HG03432 (cell line): ENCODE data around the gene CDKAL1.
"Not testable (repeated sequence)": the region's sequence is repeated elsewhere in the genome, so short reads cannot be mapped to it uniquely, and the experiment has no call there.

Source experiments
- ATAC-seq: cut with Tn5 transposase; IDR thresholded peaks from one replicate; pipeline ENCODE4 v1.9.1; 2021; ENCODE audit warnings: mild to moderate bottlenecking, moderate library complexity; ENCODE audit not compliant: unreplicated experiment

Gene CDKAL1

DNA sequence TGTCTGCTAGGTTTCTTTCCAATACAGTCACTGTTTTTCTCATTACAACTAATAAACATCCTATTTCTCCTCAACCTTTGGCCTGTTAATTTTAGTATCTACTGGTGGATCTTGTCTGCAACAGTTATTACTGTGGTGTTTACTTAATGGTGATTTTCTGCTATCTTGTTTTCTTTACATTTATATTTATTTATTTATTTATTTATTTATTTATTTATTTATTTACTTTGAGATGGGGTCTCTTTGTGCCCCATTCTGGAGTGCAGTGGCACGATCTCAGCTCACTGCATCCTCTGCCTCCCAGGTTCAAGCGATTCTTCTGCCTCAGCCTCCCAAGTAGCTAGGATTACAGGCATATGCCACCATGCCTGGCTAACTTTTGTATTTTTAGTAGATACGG lies 15.1 kb downstream of the CDKAL1 start:
- not testable (repeated sequence) for ATAC-seq

DNA sequence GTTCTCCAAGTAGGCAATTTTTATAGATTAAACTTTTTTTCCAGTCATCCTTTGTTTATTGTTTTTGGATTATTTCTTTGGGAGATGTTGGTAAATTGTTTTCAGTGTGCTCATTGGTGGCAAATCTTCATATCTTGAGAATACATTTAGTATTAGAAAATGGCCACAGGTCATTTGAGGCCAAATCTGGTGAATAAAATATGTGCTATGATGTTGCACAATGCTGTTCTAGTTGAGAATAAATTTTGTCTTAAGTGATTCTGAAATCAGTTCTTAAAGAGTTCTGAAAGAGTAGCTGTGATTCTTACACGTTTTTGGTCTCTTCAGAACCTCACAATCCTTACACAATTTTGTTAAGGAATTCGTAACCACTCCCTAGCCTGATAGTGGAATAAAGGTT lies 20.1 kb downstream of the CDKAL1 start:
- no peak for ATAC-seq

DNA sequence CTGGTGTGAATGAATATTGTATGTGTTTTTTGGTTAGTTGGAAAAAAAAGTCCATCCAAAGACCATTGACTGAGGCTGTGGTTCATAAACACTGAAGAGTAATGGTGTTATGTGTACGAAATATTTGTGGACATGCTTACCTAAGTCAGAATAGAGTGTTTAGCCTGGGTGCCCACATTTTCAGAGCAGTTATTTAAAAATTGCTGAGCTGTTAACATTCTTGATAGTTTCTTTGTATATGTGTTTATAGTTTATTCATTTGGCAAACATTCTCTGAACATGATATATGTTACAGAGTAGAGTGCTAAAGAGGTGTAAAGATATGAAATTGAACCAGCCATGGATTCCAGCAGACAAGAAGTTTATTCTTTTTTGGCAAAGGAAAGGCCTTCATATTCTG lies 20.6 kb downstream of the CDKAL1 start:
- ATAC-seq, result no peak

DNA sequence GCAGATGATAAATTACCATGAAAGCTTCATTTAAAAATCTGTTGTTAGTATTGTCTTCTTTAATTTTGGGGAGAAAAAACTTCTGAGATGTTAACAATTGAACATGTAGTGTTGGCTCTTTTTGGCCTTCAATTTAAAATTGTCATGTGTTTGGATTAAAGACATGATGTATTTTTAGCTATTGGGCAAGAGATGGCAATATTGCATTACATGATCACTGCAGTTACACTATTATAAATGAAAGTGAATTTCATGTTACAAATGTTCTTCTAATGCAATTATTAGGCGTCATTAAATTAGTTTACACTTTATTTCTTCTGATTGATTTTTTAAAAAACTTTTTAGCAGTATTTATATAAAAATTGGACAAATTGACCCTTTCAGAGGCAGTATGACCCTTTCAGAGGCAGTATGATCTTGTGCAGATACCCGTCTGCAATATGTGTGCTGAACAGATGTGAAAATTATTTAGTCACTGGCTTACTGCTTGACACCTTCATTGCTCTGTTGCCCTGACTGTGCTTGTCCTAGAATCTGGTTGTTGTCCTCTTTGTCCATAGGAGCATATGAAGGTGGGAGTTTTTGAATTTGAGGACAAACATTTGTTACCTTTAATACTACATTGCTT lies 25.8 kb downstream of the CDKAL1 start:
- ATAC-seq, result no peak

DNA sequence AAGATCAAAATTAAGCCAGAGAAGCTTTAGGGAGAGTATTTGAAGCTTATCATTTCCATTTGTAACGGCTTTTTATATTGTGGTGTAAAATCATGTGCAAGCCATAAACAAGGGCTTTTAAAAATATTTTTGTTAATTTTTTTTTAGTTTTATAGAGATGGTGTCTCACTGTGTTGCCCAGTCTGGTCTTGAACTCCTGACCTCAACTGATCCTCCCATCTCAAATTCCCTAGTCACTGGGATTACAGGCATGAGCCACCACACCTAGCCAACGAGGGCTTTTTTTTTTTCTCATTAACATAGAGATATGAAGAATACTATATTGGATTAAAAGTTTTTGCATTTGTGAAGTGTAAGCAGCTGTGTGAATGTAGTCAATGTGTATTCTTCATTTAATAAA lies 29.1 kb downstream of the CDKAL1 start:
- ATAC-seq, result no peak

DNA sequence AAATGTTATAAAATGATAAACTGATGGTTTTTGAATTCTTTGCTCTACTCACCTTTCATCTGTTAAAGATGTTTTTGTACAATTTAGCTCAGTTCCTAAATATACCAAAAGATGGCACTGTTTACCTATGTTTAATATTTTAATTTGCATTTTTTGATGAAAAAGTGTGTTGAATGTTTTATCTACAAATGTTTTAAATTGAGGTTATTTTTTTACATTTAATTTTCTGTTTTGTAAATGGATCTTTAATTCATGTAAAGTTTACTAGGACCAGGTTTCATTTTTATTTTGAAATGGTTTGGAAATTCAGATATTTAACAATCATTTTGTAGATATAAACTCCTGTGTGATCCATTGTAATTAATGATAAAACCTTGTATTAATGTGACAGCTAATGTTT lies 30.0 kb downstream of the CDKAL1 start:
- no peak for ATAC-seq

DNA sequence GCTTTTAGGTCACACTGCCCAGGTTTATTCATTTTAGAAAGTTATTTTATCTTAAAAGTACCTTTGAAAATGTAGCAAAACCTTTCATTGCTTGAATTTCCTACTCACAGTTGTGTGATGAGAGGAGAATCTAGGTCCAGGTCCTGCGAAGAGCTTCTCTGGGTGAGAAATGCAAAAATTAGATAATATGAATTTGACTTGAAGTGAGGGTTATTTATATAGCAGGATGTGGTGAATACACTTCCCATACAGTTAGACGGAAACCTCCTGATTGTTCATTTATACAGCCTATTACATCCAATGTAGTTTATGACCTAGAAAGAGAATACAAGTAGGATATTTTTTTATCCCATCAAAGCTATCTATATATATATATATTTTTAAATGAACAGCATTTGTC lies 30.5 kb downstream of the CDKAL1 start:
- ATAC-seq, result peak; percentile 84

DNA sequence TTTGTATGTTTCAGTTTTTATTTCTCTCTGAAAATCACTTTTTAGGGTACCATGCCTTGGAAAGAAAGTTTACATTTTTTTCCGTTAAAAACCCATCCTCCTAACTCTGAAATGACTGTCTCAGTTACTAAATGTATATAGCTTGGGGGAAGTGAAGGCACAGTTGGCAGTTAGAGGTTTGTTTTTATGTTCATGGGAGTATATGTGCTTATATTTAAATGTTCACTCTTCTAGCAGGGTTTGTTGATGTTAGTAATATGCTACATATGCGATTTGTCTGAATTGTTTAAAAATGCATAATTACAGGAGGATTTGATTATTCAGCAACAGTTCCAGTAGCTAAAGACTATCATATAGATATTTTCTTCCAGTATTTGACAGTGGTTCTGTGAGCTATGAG lies 31.1 kb downstream of the CDKAL1 start:
- ATAC-seq, result peak; percentile 41

DNA sequence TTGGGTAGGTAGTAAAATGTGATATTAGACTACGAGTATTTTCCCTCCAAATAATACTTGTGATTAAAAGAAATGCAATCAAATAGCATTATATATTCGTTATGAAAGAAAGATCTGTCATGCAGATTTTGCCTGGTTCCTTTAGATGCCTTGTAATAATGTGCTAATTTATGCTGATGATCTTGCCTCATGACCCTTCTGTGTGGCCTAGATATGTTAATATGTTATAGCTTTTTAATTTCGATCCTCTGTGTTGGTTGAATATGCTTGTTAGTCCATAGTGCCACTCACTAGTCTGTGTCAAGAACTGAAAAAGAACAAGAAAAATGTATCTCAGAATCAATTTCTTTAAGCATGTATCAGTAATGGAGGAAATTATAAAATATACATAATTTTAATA lies 31.9 kb downstream of the CDKAL1 start:
- ATAC-seq, result no peak

DNA sequence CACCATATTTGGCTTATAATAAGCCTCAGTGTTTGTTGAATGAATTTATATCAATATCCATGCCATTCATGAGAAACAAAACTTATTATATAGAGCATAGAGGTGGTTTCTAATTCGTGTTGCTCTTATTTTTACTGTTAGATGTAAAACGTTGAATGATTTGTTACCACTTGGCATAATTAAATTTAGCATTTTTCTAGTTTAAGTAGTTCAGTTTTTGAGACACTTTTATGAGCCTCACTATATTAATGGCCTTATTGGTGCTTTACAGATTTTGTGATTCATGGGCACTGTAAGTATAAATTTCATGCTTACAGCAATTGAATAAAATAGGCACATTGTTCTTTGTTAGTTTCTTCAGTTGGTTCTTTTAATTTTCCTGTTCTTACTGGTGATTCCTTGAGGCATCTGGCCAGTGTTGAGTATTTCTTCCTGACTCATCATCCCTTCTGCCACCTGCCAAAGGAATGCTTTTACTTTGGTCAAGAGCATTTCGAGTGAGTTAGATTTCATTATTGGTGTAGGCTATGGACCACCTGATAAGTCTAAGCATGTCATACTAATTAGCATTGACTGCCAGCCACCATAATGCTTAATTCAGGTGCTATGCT lies 34.8 kb downstream of the CDKAL1 start:
- no peak for ATAC-seq

DNA sequence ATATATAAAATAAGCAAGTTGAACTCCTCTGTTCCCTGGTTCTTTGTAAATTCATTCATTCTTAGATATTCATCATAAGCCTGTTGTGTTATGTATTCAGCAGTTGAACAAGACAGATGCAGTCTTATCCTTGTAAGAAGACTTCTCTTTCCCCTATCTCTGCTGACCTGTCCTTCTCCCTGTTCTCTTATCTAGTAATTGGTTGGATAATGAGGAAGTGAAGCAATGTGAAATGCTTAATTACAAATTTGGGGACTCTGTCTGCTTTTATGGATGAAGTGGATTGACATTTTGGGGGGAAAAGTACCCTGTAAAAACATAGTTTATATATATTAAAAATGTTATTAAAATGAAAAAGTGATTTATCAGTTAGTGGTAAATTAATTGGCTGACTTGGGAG lies 37.0 kb downstream of the CDKAL1 start:
- ATAC-seq, result no peak

DNA sequence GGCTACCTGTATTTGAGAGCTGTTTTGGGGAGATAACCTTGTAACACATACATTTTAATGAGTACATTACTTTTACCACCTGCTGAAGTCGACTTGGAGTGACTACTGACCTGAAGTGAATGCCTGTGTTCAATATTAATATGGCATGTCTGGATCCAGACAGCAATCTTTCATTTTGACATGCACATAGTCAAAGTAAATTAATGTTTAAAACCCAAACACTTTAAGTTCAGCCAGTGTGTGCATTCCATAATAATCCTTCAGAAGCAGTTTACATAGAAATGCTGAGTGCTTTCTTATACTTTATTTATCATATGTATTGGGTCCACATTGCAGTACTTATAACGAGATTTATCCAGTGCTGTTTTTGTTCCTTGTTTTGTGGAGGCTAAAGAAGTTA lies 38.0 kb downstream of the CDKAL1 start:
- ATAC-seq, result no peak

DNA sequence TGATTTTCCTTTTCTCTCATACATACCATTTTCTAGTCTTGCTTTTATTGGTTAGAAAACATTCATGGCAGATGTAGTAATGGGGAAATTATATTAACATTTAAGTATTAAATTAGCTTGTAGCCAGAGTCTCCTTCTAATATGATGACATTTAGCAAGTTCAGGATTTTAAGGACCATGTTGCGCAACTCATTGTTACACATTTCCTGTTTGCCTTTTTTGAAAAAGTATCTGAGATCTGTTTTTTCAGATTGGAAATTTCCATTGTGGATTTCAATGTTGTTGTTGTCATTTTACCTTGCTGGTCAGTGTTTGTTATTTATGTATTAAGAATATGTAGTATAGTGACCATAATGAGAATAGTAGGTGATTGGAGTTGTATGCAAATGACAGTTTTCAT lies 38.7 kb downstream of the CDKAL1 start:
- ATAC-seq, result no peak

DNA sequence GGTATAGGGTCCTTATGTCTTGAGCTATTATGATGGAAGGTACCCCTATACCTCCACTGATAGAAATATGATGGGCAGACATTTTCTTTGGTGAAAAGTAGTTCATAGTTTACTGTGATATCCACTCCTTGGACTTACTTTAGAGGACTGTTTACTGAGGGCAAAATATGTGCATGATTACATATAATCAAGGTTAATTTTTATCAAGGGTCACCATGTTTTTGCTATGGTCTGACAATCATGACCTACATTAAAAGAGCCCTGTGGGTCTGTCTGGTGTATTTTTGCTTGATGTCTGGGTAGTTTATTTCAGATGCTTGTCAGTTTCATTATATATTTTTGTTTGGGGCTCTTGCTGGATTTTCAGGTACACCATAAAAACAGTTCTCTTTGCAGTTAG lies 40.1 kb downstream of the CDKAL1 start:
- ATAC-seq, result no peak

DNA sequence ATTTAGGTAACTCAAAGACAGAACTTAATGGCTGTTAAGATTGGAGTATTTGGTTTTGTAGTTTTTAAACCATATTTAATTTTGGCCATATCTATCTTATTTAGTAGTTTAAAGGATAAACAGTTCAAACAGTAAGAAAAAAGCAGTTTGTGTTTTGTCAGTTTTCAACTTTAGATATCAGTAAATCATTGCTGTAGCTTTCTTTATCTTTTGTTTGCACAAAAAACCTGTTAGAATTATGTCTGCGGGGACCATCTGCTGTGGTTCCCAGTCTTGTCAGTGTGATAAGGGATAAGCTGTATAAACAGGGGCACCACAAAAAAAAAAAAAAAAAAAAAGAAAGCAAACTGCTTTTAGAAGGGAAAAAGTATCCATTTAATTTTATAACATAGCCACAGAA lies 40.9 kb downstream of the CDKAL1 start:
- no peak for ATAC-seq

DNA sequence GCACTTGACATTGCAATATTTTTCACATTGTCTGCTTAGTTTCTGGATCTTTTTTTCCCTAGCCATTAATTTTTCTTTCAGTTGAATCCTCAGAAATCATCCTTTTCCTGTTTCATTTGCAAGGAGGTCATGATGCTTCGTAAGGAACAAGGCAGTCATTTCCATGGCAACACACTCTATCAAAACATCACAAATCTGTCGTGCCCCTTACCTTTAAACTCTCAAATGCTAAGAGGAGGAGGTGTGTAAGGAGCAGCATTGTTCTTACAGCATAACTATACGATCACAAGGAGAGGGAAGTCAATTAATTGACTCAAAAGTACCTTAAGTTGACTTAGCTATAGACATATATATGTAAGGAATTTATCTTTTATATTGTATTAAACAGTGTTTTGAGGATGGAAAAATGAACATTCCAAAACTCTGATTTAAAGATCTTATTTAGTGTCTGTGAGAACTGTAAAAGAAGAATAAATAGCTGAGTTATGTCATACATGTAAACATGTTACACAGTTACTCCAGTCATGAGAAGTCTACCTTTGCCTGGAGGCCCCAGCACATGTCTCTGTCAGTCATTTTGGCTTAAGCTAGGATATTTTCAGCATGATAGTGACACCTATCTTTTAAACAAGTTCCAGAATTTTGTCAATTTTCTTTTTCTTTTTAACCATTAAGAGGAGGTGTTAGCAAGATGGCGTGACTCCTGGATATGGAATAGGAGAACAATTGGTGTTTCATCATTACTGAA lies 41.6 kb downstream of the CDKAL1 start:
- ATAC-seq, result no peak

DNA sequence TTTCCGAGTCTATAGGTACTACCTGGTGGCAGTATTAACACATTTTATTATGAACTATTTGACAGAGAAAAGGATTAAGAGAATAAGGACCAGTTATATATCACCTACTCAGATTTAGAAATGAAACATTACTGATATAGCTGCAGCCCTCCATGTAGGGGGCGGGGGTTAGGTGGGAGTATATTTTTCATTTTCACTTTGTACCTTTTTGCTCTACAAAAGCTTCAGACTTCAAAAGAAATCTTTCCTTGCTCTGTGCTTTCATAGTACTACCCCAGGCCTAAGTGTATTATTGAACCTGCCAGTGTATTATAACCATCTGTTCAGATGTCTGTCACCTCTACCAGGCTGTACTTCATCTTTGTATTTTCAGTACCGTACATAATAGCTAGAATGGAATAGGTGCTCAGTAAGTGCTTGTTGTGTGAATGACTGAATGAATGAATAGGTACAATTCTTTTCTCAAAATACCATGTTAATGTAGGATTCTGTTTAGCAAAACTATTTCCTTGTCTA lies 43.0 kb downstream of the CDKAL1 start:
- no peak for ATAC-seq

DNA sequence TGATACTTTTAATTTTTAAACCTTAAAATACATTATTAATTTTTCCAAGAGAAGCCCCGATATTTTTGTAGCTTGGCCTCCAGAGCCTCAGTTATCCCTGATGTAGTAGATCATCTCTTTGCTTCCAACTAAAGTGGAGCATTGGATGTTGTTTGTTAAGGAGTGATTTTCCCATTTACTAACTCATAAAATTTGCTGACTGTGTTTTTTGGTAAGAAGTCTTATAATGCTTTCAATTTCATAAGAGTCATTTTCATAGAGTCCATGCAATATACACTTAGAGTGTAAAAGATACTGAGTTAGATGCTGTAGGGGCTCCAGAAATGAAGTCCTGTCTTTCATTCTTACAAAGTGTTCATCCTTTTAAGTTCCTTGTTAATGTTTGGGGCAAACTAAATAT lies 46.8 kb downstream of the CDKAL1 start:
- ATAC-seq, result no peak

DNA sequence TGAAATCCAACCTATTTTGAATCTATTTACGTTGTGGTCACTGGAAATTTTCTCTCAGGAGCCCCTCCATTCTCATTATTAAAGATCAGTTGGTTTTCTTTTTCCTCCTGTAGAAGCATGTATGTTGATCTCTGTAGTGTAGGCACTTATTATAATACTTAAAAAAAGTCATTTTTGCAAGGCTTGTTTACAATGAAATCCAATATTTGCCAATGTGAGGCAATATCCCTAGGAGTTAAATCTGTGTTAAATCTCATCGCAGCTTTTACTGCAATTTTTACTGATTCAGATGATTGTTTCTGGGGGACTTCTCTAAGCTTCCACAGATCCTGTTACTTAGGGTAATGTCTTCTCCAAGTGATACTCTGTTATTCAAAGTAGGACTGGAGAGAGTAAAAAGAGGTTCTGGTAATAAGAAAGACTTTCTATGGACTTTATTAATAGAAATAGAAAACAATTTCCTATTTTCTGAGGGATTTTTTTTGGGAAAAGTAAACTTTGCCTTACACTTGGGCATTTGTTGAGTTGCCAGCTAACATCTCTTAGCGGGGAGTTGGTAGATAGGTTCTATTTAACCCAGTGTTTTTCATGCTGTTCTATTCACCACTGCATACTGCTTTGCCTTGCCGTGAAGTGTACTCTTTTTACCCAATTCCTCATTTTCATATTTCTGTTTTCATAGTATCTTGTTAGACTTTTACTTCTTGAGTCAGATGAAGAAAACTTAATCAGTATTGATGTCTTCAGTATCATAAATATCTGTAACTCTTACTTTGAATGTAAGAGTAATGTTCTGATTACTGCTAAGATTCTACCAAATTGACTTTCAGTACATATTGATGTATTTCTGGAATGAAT lies 48.6 kb downstream of the CDKAL1 start:
- no peak for ATAC-seq

DNA sequence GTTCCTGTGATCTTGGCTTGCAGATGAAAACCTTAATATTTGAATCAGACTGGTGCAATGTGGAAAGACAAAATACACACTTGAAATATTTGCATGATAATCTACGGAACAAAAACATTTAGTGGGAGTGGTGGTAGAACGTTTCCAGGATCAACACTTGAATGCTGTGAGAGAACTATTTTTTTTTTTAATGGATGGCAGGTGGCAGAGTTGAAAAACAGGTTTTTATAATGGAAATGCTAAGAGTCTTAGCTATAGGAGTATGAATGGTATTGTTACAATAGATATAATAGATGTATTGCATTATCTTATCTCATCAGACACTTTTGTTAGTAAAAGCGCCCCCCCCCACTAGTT lies 49.2 kb downstream of the CDKAL1 start:
- ATAC-seq, result no peak

DNA sequence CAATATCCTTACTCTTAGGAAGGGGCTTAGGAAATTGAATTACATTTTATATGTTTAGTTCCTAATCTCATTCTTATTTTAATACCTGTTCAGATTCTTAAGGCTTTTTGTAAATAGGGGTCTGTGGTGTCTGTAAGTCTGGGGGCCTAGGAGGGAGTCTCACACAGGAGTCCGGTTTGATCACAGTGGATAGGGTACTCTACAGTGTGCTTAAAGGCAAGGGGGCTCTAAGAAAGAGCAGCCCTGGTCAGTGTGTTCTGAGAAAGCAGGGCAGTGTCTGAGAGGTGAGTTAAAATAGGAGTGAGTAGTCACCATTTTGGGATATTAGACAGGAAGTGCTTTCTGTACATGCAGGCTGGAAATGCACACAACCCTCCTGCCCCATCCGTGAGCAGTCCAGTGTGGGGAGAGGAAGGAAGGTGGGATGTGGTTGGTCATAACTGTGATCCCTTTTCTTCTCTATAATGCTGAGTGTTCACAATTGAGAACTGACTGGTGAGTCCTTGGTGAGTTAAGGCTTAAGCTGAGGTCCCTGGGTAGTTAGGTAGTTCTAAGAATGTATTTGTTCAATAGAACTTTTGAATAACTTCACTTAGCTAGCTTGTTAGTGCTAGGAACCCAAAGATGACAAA lies 50.0 kb downstream of the CDKAL1 start:
- no peak for ATAC-seq
